Endothelial cell of umbilical vein (primary cell): ENCODE measurements around the gene BSND.

Source experiments
- CTCF ChIP-seq, 2 donors: IDR thresholded peaks; 1 replicate in 1 of 2; 2 replicates in 1 of 2; pipeline ENCODE4 v1.5.1; 2011; ENCODE audit warnings: low read length in 2 of 2, mild to moderate bottlenecking in 2 of 2, moderate library complexity in 2 of 2, control low read depth in 1 of 2, inconsistent platforms in 1 of 2, low read depth in 1 of 2; ENCODE audit not compliant: insufficient read depth in 1 of 2; ENCODE audit errors: extremely low read depth in 1 of 2
- EZH2 ChIP-seq: IDR thresholded peaks from 2 replicates; pipeline ENCODE4 v1.6.1; 2012; ENCODE audit warnings: borderline replicate concordance, low read depth, mild to moderate bottlenecking, moderate library complexity, low read length, inconsistent platforms; ENCODE audit not compliant: severe bottlenecking
- FOS ChIP-seq: IDR thresholded peaks from 2 replicates; pipeline ENCODE4 v1.6.1; 2011; ENCODE audit warnings: mild to moderate bottlenecking, low read length, moderate library complexity, borderline replicate concordance; ENCODE audit not compliant: insufficient read depth
- GATA2 ChIP-seq: IDR thresholded peaks from 2 replicates; pipeline ENCODE4 v1.7.0; 2011; ENCODE audit warnings: low read depth, mild to moderate bottlenecking, moderate library complexity, mixed read lengths, low read length; ENCODE audit not compliant: insufficient read length, insufficient read depth
- MAX ChIP-seq: IDR thresholded peaks from 2 replicates; pipeline ENCODE4 v1.6.1; 2011; ENCODE audit not compliant: insufficient read depth, insufficient read length
- MYC ChIP-seq: IDR thresholded peaks from one replicate; pipeline ENCODE4 v1.6.1; 2011; ENCODE audit warnings: mild to moderate bottlenecking, low read depth, low read length
- POLR2A ChIP-seq: IDR thresholded peaks from 2 replicates; pipeline ENCODE4 v1.6.1; 2012; ENCODE audit warnings: low read depth, mild to moderate bottlenecking, control low read depth, low read length
- POLR2AphosphoS5 ChIP-seq: IDR thresholded peaks from 2 replicates; pipeline ENCODE4 v1.6.1; 2012; ENCODE audit warnings: low read depth, mild to moderate bottlenecking, control low read depth, low read length, moderate library complexity; ENCODE audit not compliant: insufficient read depth

DNA sequence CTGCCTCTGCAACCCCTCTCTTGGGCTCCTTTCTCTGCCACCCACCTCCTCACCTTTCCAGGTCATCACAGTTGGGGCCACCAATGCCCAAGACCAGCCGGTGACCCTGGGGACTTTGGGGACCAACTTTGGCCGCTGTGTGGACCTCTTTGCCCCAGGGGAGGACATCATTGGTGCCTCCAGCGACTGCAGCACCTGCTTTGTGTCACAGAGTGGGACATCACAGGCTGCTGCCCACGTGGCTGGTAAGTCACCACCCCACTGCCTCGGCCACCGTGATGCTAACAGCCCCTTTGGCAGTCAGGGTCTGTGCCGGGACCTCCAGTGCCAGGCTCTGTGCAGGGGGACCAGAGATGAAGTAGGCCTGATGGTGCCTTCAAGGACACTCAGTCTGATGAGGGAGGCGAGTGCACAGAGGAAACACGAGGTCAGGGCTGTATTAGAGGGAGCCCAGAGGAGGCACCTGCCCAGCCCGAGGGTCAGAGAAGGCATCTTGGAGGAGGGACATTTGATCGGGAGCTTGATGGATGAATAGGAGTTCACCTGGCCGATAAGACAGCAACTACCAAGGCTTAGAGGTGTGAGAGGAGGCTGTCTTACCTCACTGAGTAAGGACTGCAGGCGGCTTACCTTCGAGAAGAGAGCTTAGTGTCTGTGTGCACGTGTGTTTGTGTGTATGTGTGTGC lies 58.7 kb downstream of the BSND start:
- TF ChIP-seq CTCF (IDR thresholded peaks at IDR 0.05; ENCODE audit: extremely low read depth in 1 of 2, insufficient read depth in 1 of 2, low read depth in 1 of 2, low read length in 2 of 2), result no peak
- no peak for TF ChIP-seq POLR2A
- no peak for TF ChIP-seq POLR2AphosphoS5
- no peak for TF ChIP-seq EZH2
- TF ChIP-seq MAX, result no peak
- TF ChIP-seq FOS, result no peak
- no peak for TF ChIP-seq MYC
- TF ChIP-seq GATA2, result no peak
